GM21528 (cell line): ENCODE measurements around the gene ERC2.
A peak's percentile ranks its signal among the peaks of the same experiment; 100 is the strongest.
"Not testable (repeated sequence)": the region's sequence is repeated elsewhere in the genome, so short reads cannot be mapped to it uniquely, and the experiment has no call there.

Experiments
- ATAC-seq: cut with Tn5 transposase; IDR thresholded peaks from one replicate; pipeline ENCODE4 v1.9.1; 2021; ENCODE audit warnings: mild to moderate bottlenecking, moderate library complexity; ENCODE audit not compliant: unreplicated experiment, low FRiP score

ERC2 gene

GRCh38 chr3:56468184-56469106 is at the start of gene ERC2:
TSS of gene ERC2 (minus strand) at chr3:56468467.
- no peak for ATAC-seq

- no peak for ATAC-seq
Observed at GRCh38 chr3:56502738-56503137, 34.5 kb upstream of the ERC2 start.

GRCh38 chr3:56496376-56496775 is 28.1 kb upstream of the ERC2 start:
- ATAC-seq, result not testable (repeated sequence)

GRCh38 chr3:56494679-56495322 is 26.5 kb upstream of the ERC2 start:
- peak; percentile 89 for ATAC-seq

- ATAC-seq, result no peak
Observed at GRCh38 chr3:56491566-56491965, 23.3 kb upstream of the ERC2 start.

GRCh38 chr3:56488812-56489600 is 20.7 kb upstream of the ERC2 start:
- ATAC-seq, result no peak

- no peak for ATAC-seq
Observed at GRCh38 chr3:56484525-56485032, 16.3 kb upstream of the ERC2 start.

- ATAC-seq, result no peak
Observed at GRCh38 chr3:56484122-56484521, 15.9 kb upstream of the ERC2 start.

GRCh38 chr3:56477646-56478045 is 9.4 kb upstream of the ERC2 start:
- ATAC-seq, result no peak

- no peak for ATAC-seq
Observed at GRCh38 chr3:56476771-56477170, 8.5 kb upstream of the ERC2 start.

GRCh38 chr3:56471771-56472170 is 3.5 kb upstream of the ERC2 start:
- ATAC-seq, result no peak

GRCh38 chr3:56469141-56469540 is 874 bp upstream of the ERC2 start:
- no peak for ATAC-seq

GRCh38 chr3:56467801-56468183 is 475 bp downstream of the ERC2 start:
- no peak for ATAC-seq

- no peak for ATAC-seq
Observed at GRCh38 chr3:56467108-56467507, 1.2 kb downstream of the ERC2 start.

GRCh38 chr3:56459719-56460118 is 8.5 kb downstream of the ERC2 start:
- no peak for ATAC-seq

GRCh38 chr3:56459104-56459496 is 9.2 kb downstream of the ERC2 start:
- no peak for ATAC-seq

GRCh38 chr3:56458496-56459103 is 9.7 kb downstream of the ERC2 start:
- no peak for ATAC-seq

- no peak for ATAC-seq
Observed at GRCh38 chr3:56456117-56456516, 12.2 kb downstream of the ERC2 start.

GRCh38 chr3:56453011-56453410 is 15.3 kb downstream of the ERC2 start:
- ATAC-seq, result no peak

- ATAC-seq, result no peak
Observed at GRCh38 chr3:56452085-56452484, 16.2 kb downstream of the ERC2 start.
